Measurements from ENCODE around the gene ANKRD23.

Gene ANKRD23

DNA sequence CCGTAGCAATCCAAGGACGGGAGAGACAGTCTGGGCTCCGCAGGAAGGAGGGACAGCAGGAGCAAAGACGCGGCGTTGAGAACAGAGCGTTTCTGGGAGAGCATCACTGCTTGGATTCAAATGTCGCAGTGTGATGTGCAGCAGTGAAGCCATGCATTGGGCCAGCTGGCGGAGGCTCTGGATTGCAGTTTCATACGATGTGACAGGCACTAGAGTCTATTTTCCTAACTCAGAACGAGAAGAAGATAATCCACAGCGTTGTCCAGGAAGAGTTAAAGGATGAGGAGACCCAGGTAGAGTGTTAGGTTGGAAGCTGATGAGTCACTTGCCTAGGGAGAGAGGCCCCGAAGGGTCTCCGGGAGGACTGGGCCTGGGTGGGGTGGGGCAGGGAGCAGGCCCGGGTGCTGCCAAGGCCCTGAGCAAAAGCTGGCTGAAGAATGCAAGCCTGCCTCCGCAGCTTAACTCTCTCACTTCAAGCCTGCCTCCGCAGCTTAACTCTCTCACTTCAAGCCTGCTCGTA is 43.7 kb upstream of the ANKRD23 start:
- no peak for DNase-seq
- no peaks in the 10 kb centered on the region for H3K27me3 ChIP-seq
- H3K36me3 ChIP-seq, result no peaks in the 10 kb centered on the region
- TF ChIP-seq, protein P1, sequence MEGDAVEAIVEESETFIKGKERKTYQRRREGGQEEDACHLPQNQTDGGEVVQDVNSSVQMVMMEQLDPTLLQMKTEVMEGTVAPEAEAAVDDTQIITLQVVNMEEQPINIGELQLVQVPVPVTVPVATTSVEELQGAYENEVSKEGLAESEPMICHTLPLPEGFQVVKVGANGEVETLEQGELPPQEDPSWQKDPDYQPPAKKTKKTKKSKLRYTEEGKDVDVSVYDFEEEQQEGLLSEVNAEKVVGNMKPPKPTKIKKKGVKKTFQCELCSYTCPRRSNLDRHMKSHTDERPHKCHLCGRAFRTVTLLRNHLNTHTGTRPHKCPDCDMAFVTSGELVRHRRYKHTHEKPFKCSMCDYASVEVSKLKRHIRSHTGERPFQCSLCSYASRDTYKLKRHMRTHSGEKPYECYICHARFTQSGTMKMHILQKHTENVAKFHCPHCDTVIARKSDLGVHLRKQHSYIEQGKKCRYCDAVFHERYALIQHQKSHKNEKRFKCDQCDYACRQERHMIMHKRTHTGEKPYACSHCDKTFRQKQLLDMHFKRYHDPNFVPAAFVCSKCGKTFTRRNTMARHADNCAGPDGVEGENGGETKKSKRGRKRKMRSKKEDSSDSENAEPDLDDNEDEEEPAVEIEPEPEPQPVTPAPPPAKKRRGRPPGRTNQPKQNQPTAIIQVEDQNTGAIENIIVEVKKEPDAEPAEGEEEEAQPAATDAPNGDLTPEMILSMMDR (IDR thresholded peaks at IDR 0.05; ENCODE audit: low read depth, low read length), result no peak
- H3K4me1 ChIP-seq, result peaks cover 3% of the 10 kb centered on the region
- no peak overlapping the region for H3K4me3 ChIP-seq (ENCODE audit: low read depth, low read length)
- no peaks in the 10 kb centered on the region for H3K9me3 ChIP-seq

DNA sequence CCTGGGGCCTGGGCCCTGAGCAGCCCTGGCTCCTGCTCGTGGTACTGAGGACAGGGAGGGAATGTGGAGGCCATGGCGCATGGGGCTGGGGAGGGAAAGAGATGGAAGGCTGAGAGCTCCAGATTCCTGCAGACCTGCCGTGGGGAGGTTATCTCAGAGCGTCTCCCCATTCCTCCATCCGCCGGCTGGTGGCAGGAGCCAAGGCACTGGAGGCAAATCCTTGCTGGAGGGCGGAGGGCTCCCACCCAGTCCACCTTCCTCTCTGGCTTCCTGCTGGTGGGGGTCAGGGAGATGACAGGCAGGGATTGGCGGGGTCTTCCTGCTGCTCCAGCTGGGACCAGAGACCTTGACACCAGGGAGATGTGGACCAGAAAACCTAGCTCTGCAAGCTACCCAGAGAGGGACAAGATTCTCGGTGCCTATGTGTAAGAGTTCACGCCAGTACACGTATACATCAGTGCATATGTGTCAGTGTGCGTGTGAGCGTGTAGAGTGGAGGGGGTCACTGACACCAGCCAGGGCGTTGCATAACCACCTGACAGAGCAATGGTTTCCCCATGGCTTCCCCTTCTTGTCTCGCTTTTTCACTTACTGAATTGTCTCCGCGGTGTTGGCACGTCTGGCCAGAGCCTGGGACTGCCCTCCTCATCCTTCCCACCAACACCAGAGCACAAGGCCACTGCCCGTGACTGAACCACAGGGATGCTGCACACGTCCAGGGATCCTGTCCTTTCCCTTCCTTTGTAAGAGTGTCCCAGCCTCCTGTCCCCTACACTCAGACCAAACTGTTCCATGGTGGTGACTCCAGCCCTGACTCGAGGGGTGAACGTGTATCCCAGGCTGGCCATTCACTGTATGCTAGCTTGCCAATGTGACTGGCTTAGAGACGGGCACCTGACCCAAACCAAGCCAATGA is 41.9 kb upstream of the ANKRD23 start:
- no peak for DNase-seq
- Histone ChIP-seq H3K4me1 (no peaks in the 10 kb centered on the region), H3K36me3 (no peaks in the 10 kb centered on the region)

DNA sequence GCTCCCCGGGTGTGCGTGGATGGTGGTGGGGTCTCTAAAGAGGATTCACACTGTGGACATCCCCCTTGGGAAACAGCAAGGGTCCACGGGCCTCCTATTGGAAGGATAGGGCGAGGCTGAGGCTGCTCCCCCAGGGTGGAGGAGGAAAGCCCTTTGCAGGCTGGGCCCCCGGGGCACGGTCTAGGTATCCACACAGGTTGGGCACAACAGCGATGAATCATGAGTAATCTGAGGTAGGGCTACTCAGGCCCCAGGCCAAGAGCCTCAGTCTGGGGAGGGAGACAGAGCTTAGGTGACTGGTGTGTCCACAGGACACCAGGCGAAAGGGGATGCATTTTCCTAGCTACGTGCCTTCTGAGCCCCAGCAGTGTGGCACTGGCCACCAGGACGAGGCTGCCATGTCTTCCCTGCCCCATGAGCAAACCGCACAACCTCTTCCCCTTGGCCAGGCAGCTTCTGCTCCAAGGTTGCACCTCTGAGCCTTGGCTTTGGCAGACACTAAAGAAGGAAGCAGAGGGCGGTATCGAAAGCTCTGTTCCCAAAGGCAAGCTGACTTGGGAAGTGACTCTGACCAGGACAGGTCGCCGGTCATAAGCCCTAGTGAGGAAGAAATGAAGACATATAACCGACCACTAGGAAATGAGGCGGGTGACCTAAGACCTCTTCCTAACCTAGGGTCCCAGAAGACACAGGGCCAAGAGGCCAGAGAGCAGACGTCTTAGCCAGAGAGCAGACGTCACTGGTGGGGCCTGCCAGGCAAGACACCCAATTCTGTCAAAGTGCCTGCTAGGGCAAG is 40.7 kb upstream of the ANKRD23 start:
- no peak for DNase-seq
- Histone ChIP-seq H3K9me3 (no peaks in the 10 kb centered on the region), H3K36me3 (no peaks in the 10 kb centered on the region), H3K4me1 (no peaks in the 10 kb centered on the region), H3K4me3 (ENCODE audit: low read depth, low read length) (no peak overlapping the region), H3K27me3 (no peaks in the 10 kb centered on the region)
- TF ChIP-seq, protein P1 (IDR thresholded peaks at IDR 0.05; ENCODE audit: low read depth, low read length), result no peak

More for the DNA sequence above, 41.9 kb upstream of the ANKRD23 start:
- Histone ChIP-seq H3K9me3 (no peaks in the 10 kb centered on the region), H3K27me3 (no peaks in the 10 kb centered on the region), H3K4me3 (ENCODE audit: low read depth, low read length) (no peak overlapping the region)
- TF ChIP-seq, protein P1 (IDR thresholded peaks at IDR 0.05; ENCODE audit: low read depth, low read length), result no peak

DNA sequence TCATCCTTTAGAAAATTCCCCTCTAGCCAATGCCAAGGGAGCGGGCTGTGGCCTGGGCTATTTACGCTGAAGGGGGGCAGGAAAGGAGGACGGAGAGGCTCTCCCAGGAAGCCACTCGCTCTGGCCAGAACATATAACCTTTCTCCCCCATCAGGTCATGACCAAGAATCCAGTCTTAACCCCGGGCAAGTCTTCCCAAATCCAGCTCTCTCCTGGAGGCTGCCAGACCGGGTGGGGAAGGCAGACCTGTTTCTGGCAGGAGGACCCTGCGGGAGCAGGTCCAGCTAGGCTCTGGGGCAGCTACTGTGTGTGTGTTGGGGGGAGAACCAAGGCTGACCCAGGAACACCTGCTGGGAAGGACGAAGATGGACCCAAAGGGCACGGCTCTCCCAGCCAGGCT is 39.5 kb upstream of the ANKRD23 start:
- DNase-seq, result no peak
- no peak overlapping the region for H3K4me3 ChIP-seq (ENCODE audit: low read depth, low read length)
- no peaks in the 10 kb centered on the region for H3K36me3 ChIP-seq
- no peaks in the 10 kb centered on the region for H3K9me3 ChIP-seq
- H3K27me3 ChIP-seq, result no peaks in the 10 kb centered on the region
- TF ChIP-seq, protein P1 (IDR thresholded peaks at IDR 0.05; ENCODE audit: low read depth, low read length), result no peak
- H3K4me1 ChIP-seq, result no peaks in the 10 kb centered on the region

DNA sequence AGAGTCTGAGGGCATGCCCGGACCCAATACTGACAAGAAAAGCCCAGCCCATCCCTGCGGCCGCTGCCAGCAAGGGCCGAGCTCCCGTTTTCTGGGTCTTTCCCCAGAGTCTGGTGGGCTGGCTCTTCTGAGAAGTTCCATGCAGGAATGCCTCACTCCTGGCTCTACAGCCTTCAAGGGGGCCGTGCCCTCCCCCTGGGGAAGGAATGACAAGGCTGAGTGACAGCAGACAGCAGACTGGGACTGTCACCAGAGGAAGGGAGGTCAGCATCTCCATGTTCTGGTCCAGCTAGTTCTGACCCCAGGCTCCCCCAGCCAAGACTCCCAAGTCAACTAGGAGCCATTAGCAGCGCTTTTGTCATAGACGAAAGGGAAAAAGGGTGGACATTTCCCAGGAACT is 39.1 kb upstream of the ANKRD23 start:
- H3K36me3 ChIP-seq, result no peaks in the 10 kb centered on the region
- H3K27me3 ChIP-seq, result no peaks in the 10 kb centered on the region
- TF ChIP-seq, protein P1 (IDR thresholded peaks at IDR 0.05; ENCODE audit: low read depth, low read length), result no peak
- DNase-seq, result no peak
- no peaks in the 10 kb centered on the region for H3K4me1 ChIP-seq
- H3K4me3 ChIP-seq (ENCODE audit: low read depth, low read length), result no peak overlapping the region
- H3K9me3 ChIP-seq, result no peaks in the 10 kb centered on the region

Measured in BE2C (cell line).